ENCODE results near the gene GPR52.

DNA sequence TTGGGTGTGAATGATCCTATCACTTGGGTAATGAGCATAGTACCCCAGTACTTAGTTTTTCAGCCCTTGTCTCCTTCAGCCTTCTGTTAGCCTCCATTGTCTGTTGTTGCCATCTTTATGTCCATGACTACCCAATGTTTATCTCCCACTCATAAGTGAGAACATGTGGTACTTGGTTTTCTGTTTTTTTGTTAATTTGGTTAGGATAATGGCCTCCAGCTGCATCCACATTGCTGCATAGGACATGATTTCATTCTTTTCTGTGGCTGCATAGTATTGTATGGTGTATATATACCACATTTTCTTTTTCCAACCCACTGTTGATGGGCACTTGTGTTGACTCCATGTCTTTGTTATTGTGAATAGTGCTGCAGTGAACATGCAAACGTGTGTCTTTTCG lies 39.6 kb upstream of the GPR52 start:
- TF ChIP-seq CTCF (IDR thresholded peaks at IDR 0.05; ENCODE audit: poor library complexity, severe bottlenecking) (no peak), SMC3 (conservative IDR thresholded peaks at IDR 0.05; ENCODE audit: poor library complexity) (no peak)

Measured in neural cell (in vitro differentiated cells).